IMR-90 (cell line): ENCODE measurements around the gene KCNJ2. TPM values are rescaled to one million over a fixed set of nuclear protein-coding genes. Genes with fewer than 3 reads are reported as not detected.

Experiments used
- ATAC-seq: fragments of 200-7000 bp; cut with Tn5 transposase; 2 replicates; pipeline ENCODE4 v1.9.1; 2020; ENCODE audit warnings: low read depth, mild to moderate bottlenecking, moderate library complexity
- BruUV-seq: library from RNA; stranded (reverse); fragments of 400-500 nt; replicated peaks from 2 replicates; lab custom pipeline; 2021; lab: Mats Ljungman, UMichigan
- CTCF ChIA-PET: fragments of 300-600 bp; formaldehyde crosslinking; extraction: SDS; loops from one replicate; lab custom pipeline; 2021; ENCODE audit warnings: antibody characterized with exemption; lab: Yijun Ruan, JAX
- POLR2A ChIA-PET: fragments of 300-600 bp; sonication (Branson Sonifier 250); formaldehyde crosslinking; loops from one replicate; lab custom pipeline; 2022; ENCODE audit warnings: antibody characterized with exemption; ENCODE audit not compliant: unreplicated experiment; lab: Charles Lee
- DNase-seq: peaks from one replicate; pipeline ENCODE4 v3.0.0; 2013
- H2AFZ ChIP-seq: replicated peaks from 2 replicates; pipeline ENCODE3; 2013; ENCODE audit warnings: low read length, mild to moderate bottlenecking; ENCODE audit not compliant: poor library complexity
- H2AK5ac ChIP-seq: 2 replicates; pipeline ENCODE4 v1.6.1; 2013; ENCODE audit warnings: low read depth, low read length, inconsistent platforms
- H2AK9ac ChIP-seq: replicated peaks from 2 replicates; pipeline ENCODE3; 2013; ENCODE audit warnings: mild to moderate bottlenecking, low read depth, low read length, moderate library complexity; ENCODE audit not compliant: poor library complexity
- H2BK120ac ChIP-seq: 2 replicates; pipeline ENCODE4 v1.6.1; 2013; ENCODE audit warnings: low read depth, low read length, inconsistent platforms
- H2BK15ac ChIP-seq: 3 replicates; pipeline ENCODE4 v1.6.1; 2013; ENCODE audit warnings: low read depth, low read length, inconsistent platforms
- H2BK20ac ChIP-seq: 2 replicates; pipeline ENCODE4 v1.6.1; 2013; ENCODE audit warnings: low read depth, mild to moderate bottlenecking, inconsistent platforms, low read length, moderate library complexity
- H2BK5ac ChIP-seq: 2 replicates; pipeline ENCODE4 v1.6.1; 2013; ENCODE audit warnings: mild to moderate bottlenecking, low read depth, low read length, inconsistent platforms; ENCODE audit not compliant: poor library complexity, severe bottlenecking
- H3K14ac ChIP-seq: replicated peaks from 2 replicates; pipeline ENCODE4 v1.6.1; 2013; ENCODE audit warnings: low read depth, low read length, inconsistent platforms
- H3K18ac ChIP-seq: 2 replicates; pipeline ENCODE4 v1.6.1; 2013; ENCODE audit warnings: low read depth, low read length, control low read depth
- H3K23ac ChIP-seq: 2 replicates; pipeline ENCODE4 v1.6.1; 2013; ENCODE audit warnings: low read depth, low read length, inconsistent platforms
- H3K27ac ChIP-seq: 2 replicates; pipeline ENCODE4 v1.5.1; 2013; ENCODE audit warnings: mild to moderate bottlenecking, control low read depth, low read length; ENCODE audit not compliant: insufficient read depth
- H3K27me3 ChIP-seq: 2 replicates; pipeline ENCODE4 v1.6.1; 2013; ENCODE audit warnings: low read length; ENCODE audit not compliant: control insufficient read depth, insufficient read depth
- H3K36me3 ChIP-seq: 2 replicates; pipeline ENCODE4 v1.6.1; 2013; ENCODE audit warnings: low read length, mixed read lengths; ENCODE audit not compliant: control insufficient read depth, insufficient read depth
- H3K4ac ChIP-seq: 2 replicates; pipeline ENCODE4 v1.6.1; 2013; ENCODE audit warnings: low read depth, low read length, inconsistent platforms
- H3K4me1 ChIP-seq: 2 replicates; pipeline ENCODE4 v1.6.1; 2013; ENCODE audit warnings: low read length, mixed read lengths; ENCODE audit not compliant: control insufficient read depth, insufficient read depth
- H3K4me2 ChIP-seq: 2 replicates; pipeline ENCODE4 v1.6.1; 2013; ENCODE audit warnings: low read depth, mild to moderate bottlenecking, control low read depth, low read length, moderate library complexity
- H3K4me3 ChIP-seq: 2 replicates; pipeline ENCODE4 v1.5.1; 2013; ENCODE audit warnings: low read depth, mild to moderate bottlenecking, control low read depth, low read length, moderate library complexity; ENCODE audit not compliant: insufficient read depth
- H3K56ac ChIP-seq: 2 replicates; pipeline ENCODE4 v1.6.1; 2013; ENCODE audit warnings: low read length, inconsistent platforms; ENCODE audit not compliant: insufficient read depth; ENCODE audit errors: extremely low read depth
- H3K79me1 ChIP-seq, 2 experiments: 2 replicates each; pipeline ENCODE4 v1.6.1; 2013; ENCODE audit warnings: low read length in 2 of 2, inconsistent platforms in 1 of 2, low read depth in 1 of 2
- H3K9ac ChIP-seq: 2 replicates; pipeline ENCODE4 v1.6.1; 2013; ENCODE audit warnings: low read depth, low read length, control low read depth
- H3K9me1 ChIP-seq: 2 replicates; pipeline ENCODE4 v1.6.1; 2013; ENCODE audit warnings: low read length, inconsistent platforms; ENCODE audit not compliant: insufficient read depth
- H3K9me3 ChIP-seq: 2 replicates; pipeline ENCODE4 v1.6.1; 2013; ENCODE audit warnings: low read length; ENCODE audit not compliant: control insufficient read depth, insufficient read depth
- H4K20me1 ChIP-seq: 2 replicates; pipeline ENCODE4 v1.6.1; 2013; ENCODE audit warnings: low read length, inconsistent platforms; ENCODE audit not compliant: insufficient read depth
- H4K5ac ChIP-seq: 2 replicates; pipeline ENCODE4 v1.6.1; 2013; ENCODE audit warnings: mild to moderate bottlenecking, low read depth, low read length, control low read depth
- H4K8ac ChIP-seq, 2 experiments: 2 replicates each; pipeline ENCODE4 v1.6.1; 2013; ENCODE audit warnings: low read depth in 2 of 2, low read length in 2 of 2, control low read depth in 1 of 2, inconsistent platforms in 1 of 2
- H4K91ac ChIP-seq: 2 replicates; pipeline ENCODE4 v1.6.1; 2013; ENCODE audit warnings: low read depth, low read length, inconsistent platforms; ENCODE audit not compliant: insufficient read depth
- CEBPB ChIP-seq: IDR thresholded peaks from 2 replicates; pipeline ENCODE4 v1.6.1; 2012; ENCODE audit warnings: low read depth, low read length, improper control_type of control experiment
- CHD1 ChIP-seq: IDR thresholded peaks from 2 replicates; pipeline ENCODE4 v1.6.1; 2012; ENCODE audit warnings: low read depth, low read length, improper control_type of control experiment
- ELK1 ChIP-seq: fragments of 150-350 bp; IDR thresholded peaks from 2 replicates; pipeline ENCODE4 v1.6.1; 2016; ENCODE audit warnings: low read depth, mild to moderate bottlenecking, low read length, moderate library complexity, borderline replicate concordance
- FOS ChIP-seq: fragments of 150-350 bp; IDR thresholded peaks from 2 replicates; pipeline ENCODE4 v1.6.1; 2016; ENCODE audit warnings: low read depth, low read length
- MAZ ChIP-seq: IDR thresholded peaks from 2 replicates; pipeline ENCODE4 v1.6.1; 2012; ENCODE audit warnings: low read depth, mild to moderate bottlenecking, low read length, improper control_type of control experiment, moderate library complexity, borderline replicate concordance
- POLR2A ChIP-seq: IDR thresholded peaks from 2 replicates; pipeline ENCODE4 v1.6.1; 2012; ENCODE audit warnings: mild to moderate bottlenecking, low read depth, low read length
- RAD21 ChIP-seq: IDR thresholded peaks from 2 replicates; pipeline ENCODE4 v1.6.1; 2012; ENCODE audit warnings: low read length, improper control_type of control experiment
- RCOR1 ChIP-seq: IDR thresholded peaks from 2 replicates; pipeline ENCODE4 v1.6.1; 2012; ENCODE audit warnings: mild to moderate bottlenecking, low read length, improper control_type of control experiment; ENCODE audit not compliant: insufficient replicate concordance
- RFX5 ChIP-seq: IDR thresholded peaks from 2 replicates; pipeline ENCODE4 v1.8.0; 2012; ENCODE audit warnings: low read depth, mild to moderate bottlenecking, low read length, moderate library complexity
- USF2 ChIP-seq: fragments of 150-350 bp; IDR thresholded peaks from 2 replicates; pipeline ENCODE4 v1.6.1; 2017; ENCODE audit warnings: mild to moderate bottlenecking, antibody characterized with exemption, low read length, low read depth
- WGBS, 2 experiments: methylation state at CpG; one replicate each; pipeline versions ENCODE4 v1.1.5 to v1.1.7; 2013; ENCODE audit warnings: missing lambda C conversion rate in 2 of 2; ENCODE audit not compliant: insufficient read length in 1 of 2; ENCODE audit errors: extremely low coverage in 2 of 2; 5-methylcytosine and 5-hydroxymethylcytosine counted together
- dilution Hi-C: fragments of 300-500 bp; cut with HindIII; formaldehyde crosslinking; loops from one replicate; pipeline ENCODE4 v1.14.3; 2018; ENCODE audit warnings: low sequenced_read_pairs; ENCODE audit not compliant: unreplicated experiment
- in situ Hi-C: fragments of 300-500 bp; cut with MboI; formaldehyde crosslinking; loops from 3 replicates; pipeline ENCODE4 v1.14.3; 2019; ENCODE audit warnings: low sequenced_read_pairs, inconsistent platforms, mixed read lengths
- intact Hi-C: fragments of 100-400 bp; cut with micrococcal nuclease; formaldehyde crosslinking; loops from 2 replicates; pipeline ENCODE4 v1.10.0; 2022
- polyA plus RNA-seq, 3 experiments: library from polyadenylated mRNA; depleted of rRNA; stranded (reverse); fragments of >200 nt; gene quantifications; 2 replicates each; pipeline ENCODE4 v1.2.3, GENCODE V29; 2012; ENCODE audit warnings: low replicate concordance in 1 of 3
- total RNA-seq: library from RNA; depleted of rRNA; stranded (reverse); fragments of >200 nt; gene quantifications from 2 replicates; pipeline ENCODE4 v1.2.3, GENCODE V29; 2012

Gene KCNJ2
- total and polyA plus RNA-seq, 2 of the 4 experiments (the other 2 are of a cell fraction), result 0.55 to 8.6 TPM

- in situ Hi-C loops, result no loop called here
- Histone ChIP-seq H2BK5ac (no peak overlapping the region), H2BK15ac (no peak overlapping the region), H2BK120ac (no peak overlapping the region), H3K4me2 (no peak overlapping the region), H3K14ac (no peak overlapping the region), H2BK20ac (no peak overlapping the region), H3K79me1 (no peaks in the 10 kb centered on the region), H3K9me3 (no peaks in the 10 kb centered on the region), H2AK5ac (no peak overlapping the region), H3K9me1 (no peaks in the 10 kb centered on the region), H3K4me3 (no peak overlapping the region), H4K20me1 (no peaks in the 10 kb centered on the region), H3K27me3 (no peaks in the 10 kb centered on the region), H3K27ac (no peak overlapping the region), H3K18ac (no peak overlapping the region), H3K4ac (no peak overlapping the region), H4K91ac (no peak overlapping the region), H2AFZ (no peak overlapping the region), H2AK9ac (no peak overlapping the region), H3K56ac (no peak overlapping the region), H3K9ac (no peak overlapping the region), H3K36me3 (no peaks in the 10 kb centered on the region), H3K23ac (no peak overlapping the region), H3K4me1 (peaks cover 7% of the 10 kb centered on the region; the same call in 1 of the 2 replicates), H4K5ac (no peak overlapping the region), H4K8ac (no peak overlapping the region)
- BruUV-seq, result no TSS peak
- dilution Hi-C loops, result no loop called here
- ChIA-PET CTCF (no interaction called here), POLR2A (no interaction called here)
- no peak for TF ChIP-seq USF2
- no peak for TF ChIP-seq RCOR1
- no peak for TF ChIP-seq MAZ
- TF ChIP-seq RAD21, result no peak
- no peak for TF ChIP-seq CEBPB
- no peak for TF ChIP-seq FOS
- no peak for TF ChIP-seq RFX5
- TF ChIP-seq POLR2A, result no peak
- TF ChIP-seq ELK1, result no peak
- no peak for TF ChIP-seq CHD1
- ATAC-seq (no peak), DNase-seq (no peak)
- intact Hi-C loops, result no loop called here
- WGBS, 2 experiments, result 100% methylated on average over 2 of the region's 11 CpGs; no CpG with 5 or more reads in 1 of the 2 experiments
Observed at GRCh38 chr17:70132505-70132904, 36.8 kb upstream of the KCNJ2 start.
